Endothelial cell of umbilical vein (primary cell): ENCODE measurements around the gene HTT. TPM values are rescaled to one million over a fixed set of nuclear protein-coding genes. Genes with fewer than 3 reads are reported as not detected.

Source experiments
- BruUV-seq: library from RNA; stranded (reverse); fragments of 400-500 nt; replicated peaks from 2 replicates; lab custom pipeline; 2021; lab: Mats Ljungman, UMichigan
- CTCF ChIA-PET: fragments of 300-600, 350-600 bp; sonication (Branson Sonifier 250); formaldehyde crosslinking; loops from one replicate; lab custom pipeline; 2021; ENCODE audit warnings: antibody characterized with exemption, inconsistent platforms; lab: Charles Lee
- POLR2A ChIA-PET: fragments of 300-600, 350-600 bp; sonication (Branson Sonifier 250); formaldehyde crosslinking; loops from one replicate; lab custom pipeline; 2021; ENCODE audit warnings: antibody characterized with exemption, inconsistent platforms; lab: Charles Lee
- DNase-seq: peaks from one replicate; pipeline ENCODE4 v3.0.0-alpha.2; 2011; ENCODE audit warnings: low read depth, low spot score
- FAIRE-seq: peaks from 2 replicates; lab custom pipeline; 2011; peaks lifted over from hg19 to GRCh38; lab: Jason Lieb, UNC
- H2AFZ ChIP-seq: 2 replicates; pipeline ENCODE4 v1.6.0; 2012; ENCODE audit warnings: low read depth, low read length, control low read depth, inconsistent platforms
- H3K27ac ChIP-seq: 2 replicates; pipeline ENCODE4 v1.5.1; 2011; ENCODE audit warnings: low read depth, mild to moderate bottlenecking, control low read depth, low read length, moderate library complexity; ENCODE audit not compliant: insufficient read depth
- H3K27me3 ChIP-seq, 2 experiments: 2 replicates each; pipeline versions ENCODE4 v1.6.0 to v1.6.1; 2011; ENCODE audit warnings: low read length in 2 of 2, mixed read lengths in 1 of 2; ENCODE audit not compliant: control insufficient read depth in 2 of 2, insufficient read depth in 2 of 2
- H3K36me3 ChIP-seq, 2 experiments: 2 replicates in 1 of 2; 3 replicates in 1 of 2; pipeline ENCODE4 v1.5.1; 2011; ENCODE audit warnings: low read length in 2 of 2, mild to moderate bottlenecking in 1 of 2, moderate library complexity in 1 of 2; ENCODE audit not compliant: control insufficient read depth in 2 of 2, insufficient read depth in 2 of 2; ENCODE audit errors: extremely low read depth in 1 of 2
- H3K4me1 ChIP-seq: 3 replicates; pipeline ENCODE4 v1.5.1; 2011; ENCODE audit warnings: mild to moderate bottlenecking, low read length; ENCODE audit not compliant: control insufficient read depth, insufficient read depth; ENCODE audit errors: extremely low read depth
- H3K4me2 ChIP-seq: 2 replicates; pipeline ENCODE4 v1.6.1; 2011; ENCODE audit warnings: low read length, control low read depth, mixed read lengths; ENCODE audit not compliant: insufficient read depth
- H3K4me3 ChIP-seq, 3 experiments: fragments of 200-600 bp in 1 of 3; sonication (generic), shearing (Covaris generic) in 1 of 3; replicated peaks in 1 of 3; 2 replicates each; pipeline ENCODE4 v1.5.1; 2011 to 2016; ENCODE audit warnings: control low read depth in 3 of 3, low read length in 3 of 3, mild to moderate bottlenecking in 2 of 3, inconsistent platforms in 1 of 3, low read depth in 1 of 3, moderate library complexity in 1 of 3; ENCODE audit not compliant: insufficient read depth in 1 of 3
- H3K79me2 ChIP-seq: 2 replicates; pipeline ENCODE4 v1.6.0; 2012; ENCODE audit warnings: low read length, inconsistent platforms; ENCODE audit not compliant: control insufficient read depth, insufficient read depth
- H3K9ac ChIP-seq: replicated peaks from 2 replicates; pipeline ENCODE3; 2011; ENCODE audit warnings: low read length, control low read depth; ENCODE audit not compliant: insufficient read depth; ENCODE audit errors: extremely low read depth
- H3K9me1 ChIP-seq: replicated peaks from 3 replicates; pipeline ENCODE4 v1.6.0; 2011; ENCODE audit warnings: mild to moderate bottlenecking, low read length; ENCODE audit not compliant: control insufficient read depth, insufficient read depth; ENCODE audit errors: extremely low read depth
- H3K9me3 ChIP-seq: replicated peaks from 2 replicates; pipeline ENCODE4 v1.5.1; 2012; ENCODE audit warnings: low read length, inconsistent platforms; ENCODE audit not compliant: control insufficient read depth, insufficient read depth
- H4K20me1 ChIP-seq: replicated peaks from 2 replicates; pipeline ENCODE3; 2011; ENCODE audit warnings: mild to moderate bottlenecking, low read length; ENCODE audit not compliant: control insufficient read depth, insufficient read depth; ENCODE audit errors: extremely low read depth
- CTCF ChIP-seq, 2 donors: IDR thresholded peaks; 1 replicate in 1 of 2; 2 replicates in 1 of 2; pipeline ENCODE4 v1.5.1; 2011; ENCODE audit warnings: low read length in 2 of 2, mild to moderate bottlenecking in 2 of 2, moderate library complexity in 2 of 2, control low read depth in 1 of 2, inconsistent platforms in 1 of 2, low read depth in 1 of 2; ENCODE audit not compliant: insufficient read depth in 1 of 2; ENCODE audit errors: extremely low read depth in 1 of 2
- FOS ChIP-seq: IDR thresholded peaks from 2 replicates; pipeline ENCODE4 v1.6.1; 2011; ENCODE audit warnings: mild to moderate bottlenecking, low read length, moderate library complexity, borderline replicate concordance; ENCODE audit not compliant: insufficient read depth
- JUN ChIP-seq: IDR thresholded peaks from 2 replicates; pipeline ENCODE4 v1.6.1; 2011; ENCODE audit warnings: borderline replicate concordance, low read depth; ENCODE audit not compliant: insufficient read length, insufficient read depth
- MAX ChIP-seq: IDR thresholded peaks from 2 replicates; pipeline ENCODE4 v1.6.1; 2011; ENCODE audit not compliant: insufficient read depth, insufficient read length
- MYC ChIP-seq: IDR thresholded peaks from one replicate; pipeline ENCODE4 v1.6.1; 2011; ENCODE audit warnings: mild to moderate bottlenecking, low read depth, low read length
- dilution Hi-C: fragments of 300-500 bp; cut with MboI; formaldehyde crosslinking; loops from one replicate; pipeline ENCODE4 v1.15.0; 2019; ENCODE audit warnings: low sequenced_read_pairs; ENCODE audit not compliant: extremely low pct_ligation_motif_present
- intact Hi-C: fragments of 100-400 bp; cut with micrococcal nuclease; formaldehyde crosslinking; loops from one replicate; pipeline ENCODE4 v1.10.0; 2022
- polyA plus RNA-seq, 4 experiments: library from polyadenylated mRNA; depleted of rRNA in 3 of 4; stranded (reverse) in 3 of 4; unstranded in 1 of 4; fragments of >200 nt; gene quantifications; 2 replicates each; pipeline versions ENCODE4 v1.2.1 to v1.2.3, GENCODE V29; 2011 to 2012; ENCODE audit warnings: missing spikeins in 1 of 4
- total RNA-seq: library from RNA; stranded (reverse); gene quantifications from 2 replicates; pipeline ENCODE4 v1.2.3, GENCODE V29; 2021

The HTT gene
- total and polyA plus RNA-seq, 2 donors (not counting 3 experiments of a cell fraction or from before 2014, with no cell fraction given) = 15.7 to 61.2 TPM

GRCh38 chr4:3112609-3113469 lies 38.4 kb downstream of the HTT start:
- POLR2A ChIA-PET = interaction anchor here (0.6 to 0.8 kb wide), 2 partner anchors 9 to 22 kb away, joined by 4 read pairs; no protein-coding TSS in a partner anchor
- DNase-seq (peak; percentile 20), FAIRE-seq (no peak)
- no TSS peak for BruUV-seq
- H4K20me1 ChIP-seq = no peaks in the 10 kb centered on the region
- H3K4me3 ChIP-seq = peak overlapping the region in 1 of 3 experiments; percentile 36
- CTCF ChIA-PET = interaction anchor here (1.6 to 7.5 kb wide), 3 partner anchors 10 to 28 kb away, joined by 6 to 264 read pairs (median 124); no protein-coding TSS in a partner anchor
- dilution Hi-C loops (no loop called here), intact Hi-C loops (loop anchor here (5.0 kb wide), 1 partner anchor 219 kb away; no protein-coding TSS in a partner anchor)
- peak overlapping the region; percentile 82 for H3K9ac ChIP-seq
- H3K27ac ChIP-seq = peak overlapping the region; percentile 95
- H3K9me1 ChIP-seq = no peaks in the 10 kb centered on the region
- peaks cover 10 to 18% of the 10 kb centered on the region in 2 experiments for H3K36me3 ChIP-seq
- H3K27me3 ChIP-seq = no peaks in the 10 kb centered on the region
- H3K4me2 ChIP-seq = peak overlapping the region; percentile 63
- H3K79me2 ChIP-seq = peaks cover 2% of the 10 kb centered on the region
- no peak overlapping the region for H2AFZ ChIP-seq
- H3K4me1 ChIP-seq = peaks cover 43% of the 10 kb centered on the region
- no peaks in the 10 kb centered on the region for H3K9me3 ChIP-seq
- no peak for TF ChIP-seq JUN
- no peak for TF ChIP-seq MYC
- no peak for TF ChIP-seq CTCF (IDR thresholded peaks at IDR 0.05; ENCODE audit: extremely low read depth in 1 of 2, insufficient read depth in 1 of 2, low read depth in 1 of 2, low read length in 2 of 2)

- FAIRE-seq (no peak), DNase-seq (no peak)
- H3K4me1 ChIP-seq = peaks cover 34% of the 10 kb centered on the region
- no peaks in the 10 kb centered on the region for H3K9me3 ChIP-seq
- no peaks in the 10 kb centered on the region for H3K9me1 ChIP-seq
- CTCF ChIA-PET = interaction anchor here (0.9 kb wide), 1 partner anchor 9 kb away, joined by 3 read pairs; no protein-coding TSS in a partner anchor
- no peak overlapping the region for H3K4me2 ChIP-seq
- H3K4me3 ChIP-seq = no peak overlapping the region
- intact Hi-C loops = loop anchor here (5.0 kb wide), 1 partner anchor 218 kb away; no protein-coding TSS in a partner anchor
- dilution Hi-C loops = no loop called here
- H3K9ac ChIP-seq = no peak overlapping the region
- H3K79me2 ChIP-seq = peaks cover 2% of the 10 kb centered on the region
- POLR2A ChIA-PET = no interaction called here
- H3K36me3 ChIP-seq = peaks cover 10 to 18% of the 10 kb centered on the region in 2 experiments
- no TSS peak for BruUV-seq
- no peak overlapping the region for H3K27ac ChIP-seq
- no peak overlapping the region for H2AFZ ChIP-seq
- H4K20me1 ChIP-seq = no peaks in the 10 kb centered on the region
- TF ChIP-seq MAX (no peak), FOS (peak; percentile 54)
- no peaks in the 10 kb centered on the region for H3K27me3 ChIP-seq
These were observed 39.9 kb downstream of the HTT start for GRCh38 chr4:3114377-3114776.
